HepG2 (cell line): ENCODE measurements around the gene REST. TPM values are rescaled to one million over a fixed set of nuclear protein-coding genes. Genes with fewer than 3 reads are reported as not detected.

Experiments used
- ASH2L ChIP-seq: fragments of 300-600, 200-600 bp; sonication (generic); IDR thresholded peaks from 2 replicates; pipeline ENCODE4 v1.7.0; 2017; ENCODE audit warnings: low read depth, mild to moderate bottlenecking, moderate library complexity, mixed read lengths, low read length; ENCODE audit not compliant: insufficient read length
- EED ChIP-seq: sonication (generic); formaldehyde crosslinking; IDR thresholded peaks from 2 replicates; pipeline ENCODE4 v1.5.0; 2020; ENCODE audit warnings: mild to moderate bottlenecking, missing genetic modification reagents
- HES4 ChIP-seq: sonication (generic); formaldehyde crosslinking; IDR thresholded peaks from 2 replicates; pipeline ENCODE4 v1.9.0; 2021; ENCODE audit warnings: mild to moderate bottlenecking, missing genetic modification reagents, borderline replicate concordance
- MXI1 ChIP-seq: IDR thresholded peaks from 3 replicates; pipeline ENCODE4 v1.6.1; 2012; ENCODE audit warnings: low read depth, low read length, inconsistent platforms, borderline replicate concordance
- NCOA5 ChIP-seq: sonication (generic); formaldehyde crosslinking; IDR thresholded peaks from 2 replicates; pipeline ENCODE4 v1.4.0; 2020; ENCODE audit warnings: missing genetic modification reagents
- PATZ1 ChIP-seq: sonication (generic); formaldehyde crosslinking; IDR thresholded peaks from 2 replicates; pipeline ENCODE4 v1.4.0; 2020; ENCODE audit warnings: missing genetic modification reagents
- POGK ChIP-seq: sonication (generic); formaldehyde crosslinking; conservative IDR thresholded peaks from 2 replicates; pipeline ENCODE4 v1.8.0; 2022; ENCODE audit warnings: mild to moderate bottlenecking, moderate library complexity, missing genetic modification reagents
- POGZ ChIP-seq: sonication (generic); formaldehyde crosslinking; IDR thresholded peaks from 2 replicates; pipeline ENCODE4 v1.4.0; 2020; ENCODE audit warnings: mild to moderate bottlenecking, missing genetic modification reagents
- RAD21 ChIP-seq: fragments of 450-650 bp; formaldehyde crosslinking; IDR thresholded peaks from 2 replicates; pipeline ENCODE4 v1.5.0; 2020; ENCODE audit warnings: mild to moderate bottlenecking
- SALL1 ChIP-seq: sonication (generic); formaldehyde crosslinking; IDR thresholded peaks from 2 replicates; pipeline ENCODE4 v1.8.0; 2022; ENCODE audit warnings: mild to moderate bottlenecking, missing genetic modification reagents
- SAP130 ChIP-seq: IDR thresholded peaks from 2 replicates; pipeline ENCODE4 v1.6.1; 2016; ENCODE audit warnings: low read depth
- SNAPC4 ChIP-seq: sonication (generic); formaldehyde crosslinking; IDR thresholded peaks from 2 replicates; pipeline ENCODE4 v1.4.0; 2020; ENCODE audit warnings: mild to moderate bottlenecking, missing genetic modification reagents
- SP5 ChIP-seq: IDR thresholded peaks from 2 replicates; pipeline ENCODE4 v1.6.1; 2016; ENCODE audit warnings: low read depth, borderline replicate concordance
- YY1 ChIP-seq: IDR thresholded peaks from 2 replicates; pipeline ENCODE4 v1.6.1; 2011; ENCODE audit warnings: low read length, low read depth, moderate library complexity, mild to moderate bottlenecking; ENCODE audit not compliant: insufficient read depth, insufficient replicate concordance
- ZC3H13 ChIP-seq: sonication (generic); formaldehyde crosslinking; IDR thresholded peaks from 2 replicates; pipeline ENCODE4 v1.8.1; 2023; ENCODE audit warnings: mild to moderate bottlenecking, missing genetic modification reagents, moderate library complexity
- ZFP82 ChIP-seq: sonication (generic); formaldehyde crosslinking; IDR thresholded peaks from 2 replicates; pipeline ENCODE4 v1.5.1; 2020; ENCODE audit warnings: mild to moderate bottlenecking, missing genetic modification reagents, borderline replicate concordance
- ZNF382 ChIP-seq: sonication (generic); formaldehyde crosslinking; IDR thresholded peaks from 2 replicates; pipeline ENCODE4 v1.5.0; 2020; ENCODE audit warnings: missing genetic modification reagents, mild to moderate bottlenecking, borderline replicate concordance
- ZNF777 ChIP-seq: sonication (generic); formaldehyde crosslinking; IDR thresholded peaks from 2 replicates; pipeline ENCODE4 v1.4.0; 2020; ENCODE audit warnings: missing genetic modification reagents
- polyA plus RNA-seq, 8 experiments: library from polyadenylated mRNA; depleted of rRNA in 3 of 8; stranded (reverse) in 7 of 8; unstranded in 1 of 8; fragments of >200 nt; fragmentation: Illumina TruSeq in 4 of 8; extraction: Trizol in 4 of 8; gene quantifications; 2 replicates each; pipeline versions ENCODE4 v1.2.1 to v1.2.3, GENCODE V29; 2011 to 2016; ENCODE audit warnings: low read depth in 4 of 8, missing spikeins in 1 of 8, mixed read lengths in 1 of 8; ENCODE audit not compliant: insufficient read depth in 1 of 8
- total RNA-seq, 5 experiments: library from RNA; depleted of rRNA; stranded (reverse); fragments of >200 nt; fragmentation: Illumina TruSeq; extraction: Trizol; gene quantifications; 2 replicates each; pipeline ENCODE4 v1.2.3, GENCODE V29; 2016; ENCODE audit warnings: low read depth in 1 of 5

REST gene
- total and polyA plus RNA-seq, 2 of the 13 experiments (the other 11 are each of a cell fraction or from before 2014, with no cell fraction given): 12.7 to 22.4 TPM

GRCh38 chr4:56907489-56908205 is at the start of gene REST (continued):
- TF ChIP-seq POGK (CRISPR knock-in tag) (0 out of 2 replicates have a peak, but pooled peaks have one; percentile 10), SAP130 (CRISPR knock-in tag) (peak; percentile 40; the same call in 1 of the 2 replicates), HES4 (CRISPR knock-in tag) (0 out of 2 replicates have a peak, but pooled peaks have one; percentile 54), EED (CRISPR knock-in tag) (no peak), SALL1 (CRISPR knock-in tag) (peak; percentile 52), ZC3H13 (CRISPR knock-in tag) (no peak), SP5 (peak; percentile 34; the same call in 1 of the 2 replicates), POGZ (no peak), MXI1 (peak; percentile 56; the same call in 1 of the 3 replicates), ZNF382 (CRISPR knock-in tag) (no peak), NCOA5 (CRISPR knock-in tag) (no peak), ZFP82 (CRISPR knock-in tag) (0 out of 2 replicates have a peak, but pooled peaks have one; percentile 64), ASH2L (peak; percentile 49), SNAPC4 (CRISPR knock-in tag) (no peak), RAD21 (CRISPR knock-in tag) (peak; percentile 28; the same call in 1 of the 2 replicates), YY1 (peak; percentile 40), ZNF777 (CRISPR knock-in tag) (peak; percentile 83), PATZ1 (CRISPR knock-in tag) (peak; percentile 39; the same call in 1 of the 2 replicates)
